Activated naive CD8-positive, alpha-beta T cell treated with anti-CD3 and anti-CD28 coated beads, Interleukin-2, amount 10 ng/mL, durations not matched to agents 7 days and 5 days (primary cell): Measurements from ENCODE around the gene KRTAP10-3. TPM values are rescaled to one million over a fixed set of nuclear protein-coding genes. Genes with fewer than 3 reads are reported as not detected.

Experiments used
- ATAC-seq: fragments of 150-1000 bp; cut with Tn5 transposase; one replicate; pipeline ENCODE4 v1.10.0; 2021; ENCODE audit warnings: low read depth, moderate library complexity
- POLR2A ChIA-PET: fragments of 350-600 bp; sonication (Branson Sonifier 250); formaldehyde crosslinking; loops from one replicate; lab custom pipeline; 2021; ENCODE audit warnings: antibody characterized with exemption; lab: Charles Lee
- DNase-seq: peaks from one replicate; pipeline ENCODE4 v3.0.0; 2021
- H3K27ac Mint-ChIP-seq: one replicate; pipeline ENCODE4 v1.8.0; 2022; ENCODE audit warnings: mild to moderate bottlenecking, mixed read lengths
- H3K27me3 Mint-ChIP-seq: one replicate; pipeline ENCODE4 v1.8.0; 2022; ENCODE audit warnings: mild to moderate bottlenecking, moderate library complexity, mixed read lengths
- H3K36me3 Mint-ChIP-seq: one replicate; pipeline ENCODE4 v1.8.0; 2021; ENCODE audit warnings: mild to moderate bottlenecking, mixed read lengths
- H3K4me1 Mint-ChIP-seq: one replicate; pipeline ENCODE4 v1.8.0; 2021; ENCODE audit warnings: mixed read lengths
- H3K4me3 Mint-ChIP-seq: one replicate; pipeline ENCODE4 v1.8.0; 2022; ENCODE audit warnings: mild to moderate bottlenecking, moderate library complexity, mixed read lengths
- H3K9me3 Mint-ChIP-seq: one replicate; pipeline ENCODE4 v1.8.0; 2021; ENCODE audit warnings: mixed read lengths
- total RNA-seq, 2 experiments: library from RNA; stranded (reverse); gene quantifications; one replicate each; pipeline ENCODE4 v1.2.3, GENCODE V29; 2021

Gene KRTAP10-3
- total RNA-seq, 2 experiments from 2014 or later = not detected

DNA sequence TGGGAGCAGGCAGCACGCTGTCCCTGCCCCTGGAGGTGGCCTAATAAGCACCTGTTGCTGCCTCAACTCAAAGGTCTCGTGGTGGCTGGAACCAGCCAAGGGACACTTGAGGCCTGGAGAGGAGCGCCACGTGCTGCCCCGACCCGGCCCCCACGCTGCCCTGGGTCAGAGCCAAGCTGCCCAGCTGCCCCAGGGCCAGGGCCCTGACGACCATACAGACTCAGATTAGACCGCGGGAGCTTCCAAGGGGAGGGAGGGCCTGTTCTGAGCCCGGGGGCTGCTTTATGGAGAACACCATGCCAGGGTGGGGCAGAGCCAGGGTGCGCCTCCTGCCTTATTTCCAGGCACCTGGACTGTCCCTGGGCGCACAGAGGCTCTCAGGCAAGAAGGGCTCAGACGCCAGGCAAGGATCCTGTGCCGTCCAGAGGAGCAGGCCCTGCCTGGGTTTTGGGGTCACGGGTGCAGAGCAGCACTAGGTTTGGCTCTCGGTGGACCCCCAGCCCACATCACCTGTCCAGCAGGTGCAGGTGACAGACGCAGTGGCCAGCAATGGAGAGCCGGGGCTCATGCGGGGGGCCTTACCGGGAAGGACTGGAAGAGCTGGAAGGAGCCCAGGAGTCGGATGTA lies 37.2 kb downstream of the KRTAP10-3 start:
- Mint-ChIP-seq H3K36me3 (no peaks in the 10 kb centered on the region), H3K27me3 (peaks cover 4% of the 10 kb centered on the region), H3K4me3 (no peak overlapping the region), H3K9me3 (no peaks in the 10 kb centered on the region), H3K27ac (no peak overlapping the region), H3K4me1 (no peaks in the 10 kb centered on the region)
- ATAC-seq (no peak), DNase-seq (no peak)
- POLR2A ChIA-PET = no interaction called here

- H3K4me3 Mint-ChIP-seq = no peak overlapping the region
- no peaks in the 10 kb centered on the region for H3K9me3 Mint-ChIP-seq
- H3K36me3 Mint-ChIP-seq = no peaks in the 10 kb centered on the region
- H3K27ac Mint-ChIP-seq = no peak overlapping the region
- H3K4me1 Mint-ChIP-seq = no peaks in the 10 kb centered on the region
- ATAC-seq (no peak), DNase-seq (no peak)
- POLR2A ChIA-PET = no interaction called here
- peaks cover 4% of the 10 kb centered on the region for H3K27me3 Mint-ChIP-seq
These were observed 38.0 kb downstream of the KRTAP10-3 start for GRCh38 chr21:44520326-44521300.

GRCh38 chr21:44519346-44520325 lies 39.0 kb downstream of the KRTAP10-3 start:
- peaks cover 4% of the 10 kb centered on the region for H3K27me3 Mint-ChIP-seq
- H3K4me1 Mint-ChIP-seq = no peaks in the 10 kb centered on the region
- no peaks in the 10 kb centered on the region for H3K36me3 Mint-ChIP-seq
- no peaks in the 10 kb centered on the region for H3K9me3 Mint-ChIP-seq
- peak; percentile 20 for DNase-seq
- POLR2A ChIA-PET = no interaction called here
- ATAC-seq = no peak
- no peak overlapping the region for H3K27ac Mint-ChIP-seq
- H3K4me3 Mint-ChIP-seq = no peak overlapping the region

GRCh38 chr21:44518686-44519085 lies 39.9 kb downstream of the KRTAP10-3 start:
- no peak for ATAC-seq
- no peak for DNase-seq
- no peaks in the 10 kb centered on the region for H3K9me3 Mint-ChIP-seq
- peaks cover 4% of the 10 kb centered on the region for H3K27me3 Mint-ChIP-seq
- no peaks in the 10 kb centered on the region for H3K4me1 Mint-ChIP-seq
- POLR2A ChIA-PET = no interaction called here
- H3K36me3 Mint-ChIP-seq = no peaks in the 10 kb centered on the region
- H3K4me3 Mint-ChIP-seq = no peak overlapping the region
- no peak overlapping the region for H3K27ac Mint-ChIP-seq

- no peaks in the 10 kb centered on the region for H3K36me3 Mint-ChIP-seq
- H3K27me3 Mint-ChIP-seq = peaks cover 4% of the 10 kb centered on the region
- H3K4me1 Mint-ChIP-seq = no peaks in the 10 kb centered on the region
- no peaks in the 10 kb centered on the region for H3K9me3 Mint-ChIP-seq
- POLR2A ChIA-PET = no interaction called here
- no peak for DNase-seq
- no peak overlapping the region for H3K4me3 Mint-ChIP-seq
- peak; percentile 23 for ATAC-seq
- H3K27ac Mint-ChIP-seq = peak overlapping the region; percentile 22
These were observed 41.3 kb downstream of the KRTAP10-3 start for GRCh38 chr21:44517175-44517899.

- no peaks in the 10 kb centered on the region for H3K9me3 Mint-ChIP-seq
- POLR2A ChIA-PET = no interaction called here
- peaks cover 4% of the 10 kb centered on the region for H3K27me3 Mint-ChIP-seq
- ATAC-seq = no peak
- H3K4me1 Mint-ChIP-seq = no peaks in the 10 kb centered on the region
- H3K4me3 Mint-ChIP-seq = no peak overlapping the region
- no peak for DNase-seq
- no peaks in the 10 kb centered on the region for H3K36me3 Mint-ChIP-seq
- H3K27ac Mint-ChIP-seq = no peak overlapping the region
These were observed 41.8 kb downstream of the KRTAP10-3 start for GRCh38 chr21:44516828-44517174.

DNA sequence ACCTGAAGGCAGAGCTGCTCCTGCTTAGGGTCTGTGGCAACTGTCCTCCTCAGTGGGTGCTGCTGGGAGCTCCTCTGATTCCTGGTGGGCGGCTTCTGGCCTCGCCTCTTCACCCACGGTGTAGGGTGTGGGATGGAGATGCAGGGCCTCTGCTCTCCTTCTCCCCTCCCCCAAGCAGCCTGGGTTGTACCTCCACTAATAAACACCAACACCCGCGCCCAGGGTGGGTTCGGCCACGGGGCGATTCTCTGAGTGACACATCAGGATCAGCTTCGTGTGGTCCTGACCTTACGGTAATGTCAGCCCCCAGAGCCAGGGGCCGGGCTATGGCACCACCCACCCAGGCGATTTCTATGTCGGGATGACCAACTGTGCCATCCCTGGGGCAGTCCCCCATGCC lies 42.3 kb downstream of the KRTAP10-3 start:
- Mint-ChIP-seq H3K27ac (no peak overlapping the region), H3K9me3 (no peaks in the 10 kb centered on the region), H3K27me3 (peaks cover 4% of the 10 kb centered on the region), H3K36me3 (no peaks in the 10 kb centered on the region), H3K4me3 (no peak overlapping the region), H3K4me1 (no peaks in the 10 kb centered on the region)
- POLR2A ChIA-PET = no interaction called here
- ATAC-seq (no peak), DNase-seq (no peak)

GRCh38 chr21:44515359-44516165 lies 43.0 kb downstream of the KRTAP10-3 start:
- Mint-ChIP-seq H3K4me3 (no peak overlapping the region), H3K4me1 (no peaks in the 10 kb centered on the region), H3K36me3 (no peaks in the 10 kb centered on the region), H3K9me3 (no peaks in the 10 kb centered on the region), H3K27me3 (peaks cover 4% of the 10 kb centered on the region), H3K27ac (no peak overlapping the region)
- POLR2A ChIA-PET = no interaction called here
- no peak for DNase-seq
- ATAC-seq = no peak

DNA sequence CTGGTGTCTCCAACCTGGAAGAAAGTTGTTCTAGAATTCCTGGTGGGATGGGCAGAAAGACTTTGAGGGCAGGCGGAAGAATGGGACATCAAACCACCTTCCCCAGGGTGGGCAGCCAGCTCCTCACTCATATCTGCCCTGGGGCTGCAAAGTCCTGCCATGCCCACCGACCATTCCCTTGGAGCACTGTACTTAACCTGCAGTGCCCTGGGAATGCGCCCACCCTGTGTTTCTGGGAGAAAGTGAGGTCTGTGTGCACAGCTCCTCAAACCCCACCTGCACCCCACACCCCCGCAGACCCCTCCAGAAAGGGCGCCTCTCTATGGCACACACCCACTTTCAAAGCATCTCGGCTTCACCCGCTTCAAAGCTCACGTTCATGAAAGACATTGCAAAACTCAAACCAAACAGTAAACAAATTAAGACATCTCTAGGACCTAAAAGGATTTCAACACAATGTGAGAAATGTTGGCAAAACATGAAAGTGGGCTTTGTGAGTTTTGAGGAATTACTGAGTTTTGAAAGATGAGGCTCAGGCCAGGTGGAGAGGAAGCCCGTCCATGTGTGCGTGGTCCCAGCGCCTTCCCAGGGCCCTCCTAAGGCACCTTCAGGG lies 43.7 kb downstream of the KRTAP10-3 start:
- Mint-ChIP-seq H3K4me1 (no peaks in the 10 kb centered on the region), H3K36me3 (no peaks in the 10 kb centered on the region), H3K27ac (no peak overlapping the region), H3K4me3 (no peak overlapping the region), H3K27me3 (peaks cover 2% of the 10 kb centered on the region), H3K9me3 (no peaks in the 10 kb centered on the region)
- POLR2A ChIA-PET = no interaction called here
- ATAC-seq (no peak), DNase-seq (no peak)

- DNase-seq = no peak
- Mint-ChIP-seq H3K27me3 (peaks cover 2% of the 10 kb centered on the region), H3K27ac (no peak overlapping the region), H3K4me1 (no peaks in the 10 kb centered on the region), H3K4me3 (no peak overlapping the region), H3K36me3 (no peaks in the 10 kb centered on the region), H3K9me3 (no peaks in the 10 kb centered on the region)
- ATAC-seq = no peak
- POLR2A ChIA-PET = no interaction called here
These were observed 44.4 kb downstream of the KRTAP10-3 start for GRCh38 chr21:44514218-44514520.

DNA sequence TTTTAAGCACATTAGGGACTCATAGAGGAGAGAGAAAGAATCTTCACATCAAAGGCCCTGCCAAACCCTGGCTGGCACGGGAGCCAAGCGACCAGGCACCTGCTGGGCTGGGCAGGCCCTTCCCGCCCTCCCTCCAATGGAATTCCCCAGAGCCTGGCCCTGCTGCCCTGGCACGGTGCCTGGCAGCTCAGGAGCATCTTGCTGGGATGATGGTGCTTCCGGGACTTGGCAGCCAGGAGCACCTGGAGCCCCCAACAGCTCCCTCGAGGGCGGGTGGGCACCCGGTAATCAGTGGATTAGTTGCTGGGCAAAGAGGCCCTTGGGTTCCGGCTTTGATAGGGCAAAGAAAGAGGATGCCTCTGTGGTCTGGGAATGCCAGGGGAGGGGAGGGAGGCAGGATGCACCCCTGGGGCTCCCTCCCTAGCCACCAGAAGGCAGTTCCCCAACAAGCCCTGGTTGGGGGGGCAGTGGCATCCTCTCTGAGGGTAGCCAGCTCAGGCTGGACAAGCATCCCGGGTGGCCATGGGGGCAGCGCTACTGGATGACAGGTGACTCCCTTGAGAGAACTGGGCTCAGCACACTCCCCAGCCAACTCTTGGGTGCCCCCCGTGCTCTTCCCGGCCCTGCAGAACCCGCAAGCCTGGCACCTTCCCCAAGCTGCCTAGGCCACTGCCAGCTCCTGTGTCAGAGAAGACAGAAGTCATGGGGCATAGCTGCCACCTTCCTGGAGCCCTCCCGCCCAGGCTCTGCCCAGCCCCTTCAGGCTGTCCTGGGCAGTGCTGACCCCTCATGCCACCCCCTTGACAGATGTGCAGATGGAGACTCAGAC lies 45.0 kb downstream of the KRTAP10-3 start:
- no peaks in the 10 kb centered on the region for H3K9me3 Mint-ChIP-seq
- DNase-seq (no peak), ATAC-seq (no peak)
- no peak overlapping the region for H3K27ac Mint-ChIP-seq
- no peaks in the 10 kb centered on the region for H3K36me3 Mint-ChIP-seq
- no peak overlapping the region for H3K4me3 Mint-ChIP-seq
- H3K4me1 Mint-ChIP-seq = no peaks in the 10 kb centered on the region
- POLR2A ChIA-PET = no interaction called here
- peaks cover 2% of the 10 kb centered on the region for H3K27me3 Mint-ChIP-seq
